Measurements from ENCODE around the gene FCER1G.

Gene FCER1G

GRCh38 chr1:161201836-161202712 lies 13.0 kb upstream of the FCER1G start, which contains the start of gene NDUFS2 (continued):
- TF ChIP-seq ZNF335 (tag by site-specific recombination; conservative IDR thresholded peaks at IDR 0.05) = peak; percentile 99
- peak; percentile 97 for TF ChIP-seq YY2 (tag by site-specific recombination; IDR thresholded peaks at IDR 0.05)
- no peak for TF ChIP-seq ZNF24 (tag by site-specific recombination; IDR thresholded peaks at IDR 0.05)
- peak; percentile 29; the same call in 1 of the 2 replicates for TF ChIP-seq ZNF596 (tag by site-specific recombination; IDR thresholded peaks at IDR 0.05)
- 0 out of 2 replicates have a peak, but pooled peaks have one; percentile 5 for TF ChIP-seq KLF9 (tag by site-specific recombination; IDR thresholded peaks at IDR 0.05; ENCODE audit: low read depth)
- no peak for TF ChIP-seq ZNF792 (tag by site-specific recombination; IDR thresholded peaks at IDR 0.05)
- TF ChIP-seq ZNF785 (tag by site-specific recombination; IDR thresholded peaks at IDR 0.05) = peak; percentile 37; the same call in 1 of the 2 replicates
- TF ChIP-seq ZNF394 (tag by site-specific recombination; IDR thresholded peaks at IDR 0.05; ENCODE audit: borderline replicate concordance) = peak; percentile 31
- TF ChIP-seq ZXDB (tag by site-specific recombination; IDR thresholded peaks at IDR 0.05) = peak; percentile 84
- peak; percentile 94 for TF ChIP-seq SP3 (tag by site-specific recombination; IDR thresholded peaks at IDR 0.05)
- no peak for TF ChIP-seq PBX3 (CRISPR knock-in tag; IDR thresholded peaks at IDR 0.05)
- TF ChIP-seq ZNF2 (tag by site-specific recombination; IDR thresholded peaks at IDR 0.05) = peak; percentile 79
- TF ChIP-seq ZNF76 (tag by site-specific recombination; IDR thresholded peaks at IDR 0.05; ENCODE audit: borderline replicate concordance, low read depth) = peak; percentile 95
- peak; percentile 33; the same call in 1 of the 2 replicates for TF ChIP-seq KLF7 (tag by site-specific recombination; IDR thresholded peaks at IDR 0.05; ENCODE audit: borderline replicate concordance)
- peak; percentile 100 for TF ChIP-seq ZBTB17 (tag by site-specific recombination; IDR thresholded peaks at IDR 0.05)
- 0 out of 2 replicates have a peak, but pooled peaks have one; percentile 47 for TF ChIP-seq ZNF692 (tag by site-specific recombination; IDR thresholded peaks at IDR 0.05)
- TF ChIP-seq ZNF639 (tag by site-specific recombination; IDR thresholded peaks at IDR 0.05) = peak; percentile 73; the same call in 1 of the 2 replicates
- TF ChIP-seq ZNF423 (tag by site-specific recombination; IDR thresholded peaks at IDR 0.05) = peak; percentile 80; the same call in 1 of the 2 replicates
- TF ChIP-seq ZNF157 (tag by site-specific recombination; IDR thresholded peaks at IDR 0.05) = no peak
- TF ChIP-seq ZNF704 (tag by site-specific recombination; IDR thresholded peaks at IDR 0.05) = no peak
- TF ChIP-seq ZNF341 (tag by site-specific recombination; IDR thresholded peaks at IDR 0.05; ENCODE audit: low read depth) = peak; percentile 93
- peak; percentile 57; the same call in 1 of the 2 replicates for TF ChIP-seq ZBTB8A (tag by site-specific recombination; IDR thresholded peaks at IDR 0.05)
- TF ChIP-seq, protein P1, sequence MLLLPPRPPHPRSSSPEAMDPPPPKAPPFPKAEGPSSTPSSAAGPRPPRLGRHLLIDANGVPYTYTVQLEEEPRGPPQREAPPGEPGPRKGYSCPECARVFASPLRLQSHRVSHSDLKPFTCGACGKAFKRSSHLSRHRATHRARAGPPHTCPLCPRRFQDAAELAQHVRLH (tag by site-specific recombination; IDR thresholded peaks at IDR 0.05) = peak; percentile 84
- no peak for TF ChIP-seq TSHZ1 (tag by site-specific recombination; IDR thresholded peaks at IDR 0.05; ENCODE audit: borderline replicate concordance)
- TF ChIP-seq, protein P2, sequence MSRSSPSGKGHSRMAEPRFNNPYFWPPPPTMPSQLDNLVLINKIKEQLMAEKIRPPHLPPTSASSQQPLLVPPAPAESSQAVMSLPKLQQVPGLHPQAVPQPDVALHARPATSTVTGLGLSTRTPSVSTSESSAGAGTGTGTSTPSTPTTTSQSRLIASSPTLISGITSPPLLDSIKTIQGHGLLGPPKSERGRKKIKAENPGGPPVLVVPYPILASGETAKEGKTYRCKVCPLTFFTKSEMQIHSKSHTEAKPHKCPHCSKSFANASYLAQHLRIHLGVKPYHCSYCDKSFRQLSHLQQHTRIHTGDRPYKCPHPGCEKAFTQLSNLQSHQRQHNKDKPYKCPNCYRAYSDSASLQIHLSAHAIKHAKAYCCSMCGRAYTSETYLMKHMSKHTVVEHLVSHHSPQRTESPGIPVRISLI (tag by site-specific recombination; IDR thresholded peaks at IDR 0.05) = no peak
